ENCODE data around the gene BGLAP. TPM values are rescaled to one million over a fixed set of nuclear protein-coding genes. Genes with fewer than 3 reads are reported as not detected.

The BGLAP gene
- total RNA-seq, 2 donors from 2014 or later, result 1.2 to 2.2 TPM

- DNase-seq, result no peak
- Histone ChIP-seq H3K9me3 (no peaks in the 10 kb centered on the region), H3K27ac (no peak overlapping the region), H3K4me1 (peaks cover 14% of the 10 kb centered on the region), H3K36me3 (peaks cover 17% of the 10 kb centered on the region), H3K27me3 (no peaks in the 10 kb centered on the region), H3K4me3 (no peak overlapping the region), H3K9ac (ENCODE audit: low read depth in 2 of 2, low read length in 2 of 2) (no peak overlapping the region)
- TF ChIP-seq, protein P1, sequence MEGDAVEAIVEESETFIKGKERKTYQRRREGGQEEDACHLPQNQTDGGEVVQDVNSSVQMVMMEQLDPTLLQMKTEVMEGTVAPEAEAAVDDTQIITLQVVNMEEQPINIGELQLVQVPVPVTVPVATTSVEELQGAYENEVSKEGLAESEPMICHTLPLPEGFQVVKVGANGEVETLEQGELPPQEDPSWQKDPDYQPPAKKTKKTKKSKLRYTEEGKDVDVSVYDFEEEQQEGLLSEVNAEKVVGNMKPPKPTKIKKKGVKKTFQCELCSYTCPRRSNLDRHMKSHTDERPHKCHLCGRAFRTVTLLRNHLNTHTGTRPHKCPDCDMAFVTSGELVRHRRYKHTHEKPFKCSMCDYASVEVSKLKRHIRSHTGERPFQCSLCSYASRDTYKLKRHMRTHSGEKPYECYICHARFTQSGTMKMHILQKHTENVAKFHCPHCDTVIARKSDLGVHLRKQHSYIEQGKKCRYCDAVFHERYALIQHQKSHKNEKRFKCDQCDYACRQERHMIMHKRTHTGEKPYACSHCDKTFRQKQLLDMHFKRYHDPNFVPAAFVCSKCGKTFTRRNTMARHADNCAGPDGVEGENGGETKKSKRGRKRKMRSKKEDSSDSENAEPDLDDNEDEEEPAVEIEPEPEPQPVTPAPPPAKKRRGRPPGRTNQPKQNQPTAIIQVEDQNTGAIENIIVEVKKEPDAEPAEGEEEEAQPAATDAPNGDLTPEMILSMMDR (IDR thresholded peaks at IDR 0.05), result no peak
- intact Hi-C loops (cut with DNase I), result no loop called here
These were observed 37.9 kb downstream of the BGLAP start for GRCh38 chr1:156279837-156280236.

DNA sequence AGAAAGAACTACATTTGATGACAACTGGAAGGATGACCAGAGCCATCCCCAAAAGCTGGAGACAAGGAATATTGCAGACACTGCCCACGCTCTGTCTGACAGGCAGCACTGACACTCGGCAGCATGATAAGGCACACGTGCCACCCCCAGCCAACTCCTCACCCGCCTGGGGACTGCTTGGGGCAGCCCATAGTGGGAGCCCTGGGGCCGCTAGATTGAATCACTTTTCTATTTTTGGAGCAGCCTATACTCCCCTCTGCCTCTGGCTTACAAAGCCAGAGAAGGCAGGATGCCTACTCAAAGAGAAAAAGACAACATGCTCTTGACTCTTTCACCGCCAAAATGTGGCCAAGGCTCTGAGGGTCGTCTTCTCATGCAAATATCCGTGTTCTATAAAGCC lies 39.3 kb downstream of the BGLAP start:
- peak overlapping the region; percentile 86 for H3K4me3 ChIP-seq
- H3K9me3 ChIP-seq, result no peaks in the 10 kb centered on the region
- H3K9ac ChIP-seq (ENCODE audit: low read depth in 2 of 2, low read length in 2 of 2), result peak overlapping the region; percentile 77 to 92
- no peak for DNase-seq
- H3K27ac ChIP-seq, result no peak overlapping the region
- intact Hi-C loops (cut with DNase I), result no loop called here
- H3K27me3 ChIP-seq, result no peaks in the 10 kb centered on the region
- H3K4me1 ChIP-seq, result peaks cover 14% of the 10 kb centered on the region
- TF ChIP-seq, protein P1 (IDR thresholded peaks at IDR 0.05), result no peak
- H3K36me3 ChIP-seq, result peaks cover 12% of the 10 kb centered on the region

DNA sequence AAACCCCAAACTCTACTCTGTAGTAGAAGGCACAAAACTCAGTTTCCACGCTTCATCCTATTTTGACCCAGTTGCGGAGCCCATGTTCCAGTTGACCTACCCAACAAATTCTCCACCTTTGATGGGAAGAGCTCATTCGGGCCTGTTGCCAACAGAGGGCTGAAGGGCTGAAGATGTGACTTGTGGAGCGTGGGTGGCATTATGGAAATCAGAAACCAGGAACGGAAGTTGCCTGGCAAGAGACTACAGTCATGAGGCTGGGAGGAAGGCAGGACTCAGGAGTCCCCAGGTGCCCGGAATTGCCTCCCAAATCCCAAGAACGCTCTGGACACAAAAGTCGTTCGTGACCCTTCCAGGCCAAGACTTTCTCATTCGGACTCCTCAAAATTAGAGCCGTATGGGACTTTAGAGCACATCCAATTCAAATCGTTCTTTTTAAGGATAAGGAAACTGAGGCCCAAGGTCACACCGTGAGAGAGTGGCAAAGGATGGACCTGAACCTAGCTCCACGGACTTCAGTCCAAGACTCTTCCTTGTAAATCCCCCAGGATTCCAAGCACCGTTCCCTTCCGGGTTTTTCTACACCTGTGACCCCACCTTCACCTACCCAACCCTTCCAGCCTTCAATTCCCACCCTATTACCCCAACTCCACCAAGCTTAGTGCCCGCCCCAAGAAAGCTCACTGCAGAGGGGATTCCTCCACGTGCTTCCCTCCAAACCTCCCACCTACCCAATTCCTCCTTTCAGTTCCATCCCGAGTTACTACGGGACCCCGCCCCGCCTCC lies 39.9 kb downstream of the BGLAP start:
- Histone ChIP-seq H3K4me1 (peaks cover 14% of the 10 kb centered on the region), H3K36me3 (peaks cover 6% of the 10 kb centered on the region), H3K9ac (ENCODE audit: low read depth in 2 of 2, low read length in 2 of 2) (peak overlapping the region; percentile 77 to 92), H3K27ac (peak overlapping the region; percentile 91), H3K9me3 (no peaks in the 10 kb centered on the region), H3K27me3 (no peaks in the 10 kb centered on the region), H3K4me3 (peak overlapping the region; percentile 86)
- DNase-seq, result peak; percentile 78
- intact Hi-C loops (cut with DNase I), result no loop called here
- TF ChIP-seq, protein P1 (IDR thresholded peaks at IDR 0.05), result no peak

- no peaks in the 10 kb centered on the region for H3K27me3 ChIP-seq
- H3K9me3 ChIP-seq, result no peaks in the 10 kb centered on the region
- peak within 1 kb of the TSS; percentile 91 for H3K27ac ChIP-seq
- intact Hi-C loops (cut with DNase I), result no loop called here
- TF ChIP-seq, protein P1 (IDR thresholded peaks at IDR 0.05), result no peak
- H3K4me3 ChIP-seq, result peak within 1 kb of the TSS; percentile 86
- peaks cover 2% of the 10 kb centered on the region for H3K36me3 ChIP-seq
- H3K9ac ChIP-seq (ENCODE audit: low read depth in 2 of 2, low read length in 2 of 2), result peak within 1 kb of the TSS; percentile 77 to 92
- DNase-seq, result peak; percentile 97
- peaks cover 14% of the 10 kb centered on the region for H3K4me1 ChIP-seq
These were observed 40.7 kb downstream of the BGLAP start, which contains the start of gene SMG5 for GRCh38 chr1:156282479-156283222. Gene SMG5, minus strand, starts transcription at chr1:156282825. Its CDS starts 145 bp downstream, at chr1:156282680.

DNA sequence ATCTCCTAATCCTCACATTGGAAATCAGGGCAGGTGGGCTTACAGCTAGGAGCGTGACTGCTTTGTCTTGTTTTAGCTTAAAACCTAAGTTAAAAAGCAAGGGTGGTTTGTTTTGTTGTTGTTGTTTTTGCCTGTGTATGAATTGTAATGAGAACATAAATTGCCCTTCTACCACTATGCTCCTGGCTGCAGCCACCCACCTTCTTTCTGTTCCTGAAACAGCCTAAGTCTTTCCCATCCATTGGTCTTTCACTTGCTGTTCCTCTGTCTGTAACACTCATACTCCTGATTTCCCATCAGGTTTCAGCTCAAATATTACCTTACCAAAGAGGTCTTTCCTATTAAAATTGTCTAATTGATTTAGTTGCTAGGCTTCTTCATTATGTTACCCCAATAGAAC lies 41.5 kb downstream of the BGLAP start:
- H3K9me3 ChIP-seq, result no peaks in the 10 kb centered on the region
- intact Hi-C loops (cut with DNase I), result no loop called here
- H3K27ac ChIP-seq, result peak overlapping the region; percentile 91
- H3K4me3 ChIP-seq, result peak overlapping the region; percentile 86
- H3K4me1 ChIP-seq, result peaks cover 14% of the 10 kb centered on the region
- TF ChIP-seq, protein P1 (IDR thresholded peaks at IDR 0.05), result no peak
- H3K27me3 ChIP-seq, result no peaks in the 10 kb centered on the region
- H3K36me3 ChIP-seq, result no peaks in the 10 kb centered on the region
- no peak for DNase-seq
- peak overlapping the region; percentile 64 to 77 for H3K9ac ChIP-seq (ENCODE audit: low read depth in 2 of 2, low read length in 2 of 2)

Measured in colonic mucosa (tissue), 4 donors.